ENCODE results near the gene PHC3. TPM values are rescaled to one million over a fixed set of nuclear protein-coding genes. Genes with fewer than 3 reads are reported as not detected.

Gene PHC3
- total and polyA plus RNA-seq, 2 of the 13 experiments (the other 11 are each of a cell fraction or from before 2014, with no cell fraction given), result 24.1 to 49.0 TPM

DNA sequence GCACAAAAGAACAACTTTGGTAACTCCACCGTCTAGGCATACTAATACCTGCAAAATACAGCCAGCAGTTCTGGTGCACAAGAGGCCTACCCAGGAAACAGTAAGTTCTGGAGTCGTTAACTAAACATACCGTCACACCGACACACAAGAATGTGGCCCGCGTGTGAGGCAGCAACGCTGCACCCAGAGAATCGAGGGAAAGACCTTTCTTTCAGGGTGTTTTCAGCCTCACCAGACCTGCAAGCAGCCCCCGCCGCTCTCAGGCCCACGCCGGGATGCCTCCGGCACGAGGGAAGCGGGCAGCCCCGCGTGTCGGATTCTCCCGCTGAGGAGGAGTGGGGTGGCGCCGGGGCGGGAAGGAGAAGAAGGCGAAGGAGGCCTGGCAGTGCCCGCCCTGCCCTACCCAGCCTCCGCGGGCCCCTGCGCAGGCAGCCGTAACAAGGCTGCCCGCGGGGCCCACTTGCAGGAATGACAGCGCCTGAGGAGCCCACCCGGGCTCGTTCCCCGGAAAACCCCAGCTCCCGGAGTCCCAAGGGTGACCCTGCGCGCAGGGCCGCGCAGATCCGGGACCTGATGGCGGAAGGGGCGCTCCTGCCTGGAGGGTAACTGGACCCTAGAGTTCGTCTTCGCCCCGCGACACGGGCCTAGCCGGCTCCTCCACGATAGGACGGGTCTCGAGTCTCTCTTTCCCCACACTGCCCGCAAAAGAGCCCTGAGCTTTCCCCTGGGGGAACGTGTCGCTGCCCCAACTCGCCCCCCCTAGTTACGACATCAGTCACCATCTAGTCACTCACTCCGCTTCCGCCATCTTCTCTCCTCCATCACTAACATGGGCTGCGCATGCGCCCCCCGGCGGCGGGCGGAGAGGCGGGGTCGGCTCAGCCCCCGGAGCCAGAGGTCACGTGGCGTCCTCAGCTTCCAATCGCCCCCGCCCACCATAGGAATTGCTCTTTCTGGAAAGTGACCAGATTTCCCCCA lies at the start of gene PHC3 (continued):
- TF ChIP-seq, protein P1, sequence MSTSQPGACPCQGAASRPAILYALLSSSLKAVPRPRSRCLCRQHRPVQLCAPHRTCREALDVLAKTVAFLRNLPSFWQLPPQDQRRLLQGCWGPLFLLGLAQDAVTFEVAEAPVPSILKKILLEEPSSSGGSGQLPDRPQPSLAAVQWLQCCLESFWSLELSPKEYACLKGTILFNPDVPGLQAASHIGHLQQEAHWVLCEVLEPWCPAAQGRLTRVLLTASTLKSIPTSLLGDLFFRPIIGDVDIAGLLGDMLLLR (CRISPR knock-in tag; IDR thresholded peaks at IDR 0.05), result no peak
- TF ChIP-seq ZBTB7A (CRISPR knock-in tag; IDR thresholded peaks at IDR 0.05), result 0 out of 2 replicates have a peak, but pooled peaks have one; percentile 15
- no peak for TF ChIP-seq FOXJ3 (CRISPR knock-in tag; IDR thresholded peaks at IDR 0.05; ENCODE audit: borderline replicate concordance)
- TF ChIP-seq ZKSCAN8 (CRISPR knock-in tag; IDR thresholded peaks at IDR 0.05; ENCODE audit: borderline replicate concordance), result no peak
- TF ChIP-seq JUNB (CRISPR knock-in tag; IDR thresholded peaks at IDR 0.05; ENCODE audit: borderline replicate concordance), result no peak
- TF ChIP-seq ZBTB1 (CRISPR knock-in tag; IDR thresholded peaks at IDR 0.05; ENCODE audit: borderline replicate concordance), result no peak
- TF ChIP-seq BORCS8-MEF2B (CRISPR knock-in tag; IDR thresholded peaks at IDR 0.05), result no peak
- no peak for TF ChIP-seq FOXM1 (CRISPR knock-in tag; IDR thresholded peaks at IDR 0.05)
- TF ChIP-seq NFYC (CRISPR knock-in tag; IDR thresholded peaks at IDR 0.05), result no peak
- TF ChIP-seq, protein P2, sequence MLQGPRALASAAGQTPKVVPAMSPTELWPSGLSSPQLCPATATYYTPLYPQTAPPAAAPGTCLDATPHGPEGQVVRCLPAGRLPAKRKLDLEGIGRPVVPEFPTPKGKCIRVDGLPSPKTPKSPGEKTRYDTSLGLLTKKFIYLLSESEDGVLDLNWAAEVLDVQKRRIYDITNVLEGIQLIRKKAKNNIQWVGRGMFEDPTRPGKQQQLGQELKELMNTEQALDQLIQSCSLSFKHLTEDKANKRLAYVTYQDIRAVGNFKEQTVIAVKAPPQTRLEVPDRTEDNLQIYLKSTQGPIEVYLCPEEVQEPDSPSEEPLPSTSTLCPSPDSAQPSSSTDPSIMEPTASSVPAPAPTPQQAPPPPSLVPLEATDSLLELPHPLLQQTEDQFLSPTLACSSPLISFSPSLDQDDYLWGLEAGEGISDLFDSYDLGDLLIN (CRISPR knock-in tag; IDR thresholded peaks at IDR 0.05; ENCODE audit: borderline replicate concordance), result no peak
- TF ChIP-seq, protein P3, sequence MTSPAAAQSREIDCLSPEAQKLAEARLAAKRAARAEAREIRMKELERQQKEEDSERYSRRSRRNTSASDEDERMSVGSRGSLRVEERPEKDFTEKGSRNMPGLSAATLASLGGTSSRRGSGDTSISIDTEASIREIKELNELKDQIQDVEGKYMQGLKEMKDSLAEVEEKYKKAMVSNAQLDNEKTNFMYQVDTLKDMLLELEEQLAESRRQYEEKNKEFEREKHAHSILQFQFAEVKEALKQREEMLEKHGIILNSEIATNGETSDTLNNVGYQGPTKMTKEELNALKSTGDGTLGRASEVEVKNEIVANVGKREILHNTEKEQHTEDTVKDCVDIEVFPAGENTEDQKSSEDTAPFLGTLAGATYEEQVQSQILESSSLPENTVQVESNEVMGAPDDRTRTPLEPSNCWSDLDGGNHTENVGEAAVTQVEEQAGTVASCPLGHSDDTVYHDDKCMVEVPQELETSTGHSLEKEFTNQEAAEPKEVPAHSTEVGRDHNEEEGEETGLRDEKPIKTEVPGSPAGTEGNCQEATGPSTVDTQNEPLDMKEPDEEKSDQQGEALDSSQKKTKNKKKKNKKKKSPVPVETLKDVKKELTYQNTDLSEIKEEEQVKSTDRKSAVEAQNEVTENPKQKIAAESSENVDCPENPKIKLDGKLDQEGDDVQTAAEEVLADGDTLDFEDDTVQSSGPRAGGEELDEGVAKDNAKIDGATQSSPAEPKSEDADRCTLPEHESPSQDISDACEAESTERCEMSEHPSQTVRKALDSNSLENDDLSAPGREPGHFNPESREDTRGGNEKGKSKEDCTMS (CRISPR knock-in tag; conservative IDR thresholded peaks at IDR 0.05), result 0 out of 2 replicates have a peak, but pooled peaks have one; percentile 45
- TF ChIP-seq HDAC1 (CRISPR knock-in tag; IDR thresholded peaks at IDR 0.05), result peak; percentile 67
- TF ChIP-seq, protein P4, sequence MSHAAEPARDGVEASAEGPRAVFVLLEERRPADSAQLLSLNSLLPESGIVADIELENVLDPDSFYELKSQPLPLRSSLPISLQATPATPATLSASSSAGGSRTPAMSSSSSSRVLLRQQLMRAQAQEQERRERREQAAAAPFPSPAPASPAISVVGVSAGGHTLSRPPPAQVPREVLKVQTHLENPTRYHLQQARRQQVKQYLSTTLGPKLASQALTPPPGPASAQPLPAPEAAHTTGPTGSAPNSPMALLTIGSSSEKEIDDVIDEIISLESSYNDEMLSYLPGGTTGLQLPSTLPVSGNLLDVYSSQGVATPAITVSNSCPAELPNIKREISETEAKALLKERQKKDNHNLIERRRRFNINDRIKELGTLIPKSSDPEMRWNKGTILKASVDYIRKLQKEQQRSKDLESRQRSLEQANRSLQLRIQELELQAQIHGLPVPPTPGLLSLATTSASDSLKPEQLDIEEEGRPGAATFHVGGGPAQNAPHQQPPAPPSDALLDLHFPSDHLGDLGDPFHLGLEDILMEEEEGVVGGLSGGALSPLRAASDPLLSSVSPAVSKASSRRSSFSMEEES (CRISPR knock-in tag; IDR thresholded peaks at IDR 0.05), result peak; percentile 48; the same call in 1 of the 2 replicates
- TF ChIP-seq, protein P5, sequence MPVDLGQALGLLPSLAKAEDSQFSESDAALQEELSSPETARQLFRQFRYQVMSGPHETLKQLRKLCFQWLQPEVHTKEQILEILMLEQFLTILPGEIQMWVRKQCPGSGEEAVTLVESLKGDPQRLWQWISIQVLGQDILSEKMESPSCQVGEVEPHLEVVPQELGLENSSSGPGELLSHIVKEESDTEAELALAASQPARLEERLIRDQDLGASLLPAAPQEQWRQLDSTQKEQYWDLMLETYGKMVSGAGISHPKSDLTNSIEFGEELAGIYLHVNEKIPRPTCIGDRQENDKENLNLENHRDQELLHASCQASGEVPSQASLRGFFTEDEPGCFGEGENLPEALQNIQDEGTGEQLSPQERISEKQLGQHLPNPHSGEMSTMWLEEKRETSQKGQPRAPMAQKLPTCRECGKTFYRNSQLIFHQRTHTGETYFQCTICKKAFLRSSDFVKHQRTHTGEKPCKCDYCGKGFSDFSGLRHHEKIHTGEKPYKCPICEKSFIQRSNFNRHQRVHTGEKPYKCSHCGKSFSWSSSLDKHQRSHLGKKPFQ (CRISPR knock-in tag; IDR thresholded peaks at IDR 0.05; ENCODE audit: insufficient replicate concordance), result peak; percentile 70
- 0 out of 2 replicates have a peak, but pooled peaks have one; percentile 22 for TF ChIP-seq ETV5 (CRISPR knock-in tag; IDR thresholded peaks at IDR 0.05; ENCODE audit: borderline replicate concordance)
- TF ChIP-seq ZNF337 (CRISPR knock-in tag; IDR thresholded peaks at IDR 0.05; ENCODE audit: borderline replicate concordance, low read depth), result no peak
- TF ChIP-seq, protein P6, sequence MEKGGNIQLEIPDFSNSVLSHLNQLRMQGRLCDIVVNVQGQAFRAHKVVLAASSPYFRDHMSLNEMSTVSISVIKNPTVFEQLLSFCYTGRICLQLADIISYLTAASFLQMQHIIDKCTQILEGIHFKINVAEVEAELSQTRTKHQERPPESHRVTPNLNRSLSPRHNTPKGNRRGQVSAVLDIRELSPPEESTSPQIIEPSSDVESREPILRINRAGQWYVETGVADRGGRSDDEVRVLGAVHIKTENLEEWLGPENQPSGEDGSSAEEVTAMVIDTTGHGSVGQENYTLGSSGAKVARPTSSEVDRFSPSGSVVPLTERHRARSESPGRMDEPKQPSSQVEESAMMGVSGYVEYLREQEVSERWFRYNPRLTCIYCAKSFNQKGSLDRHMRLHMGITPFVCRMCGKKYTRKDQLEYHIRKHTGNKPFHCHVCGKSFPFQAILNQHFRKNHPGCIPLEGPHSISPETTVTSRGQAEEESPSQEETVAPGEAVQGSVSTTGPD (CRISPR knock-in tag; IDR thresholded peaks at IDR 0.05), result no peak
- TF ChIP-seq HNRNPH1 (optimal IDR thresholded peaks at IDR 0.05; ENCODE audit: low read depth, low read length), result no peak
- TF ChIP-seq NCOA5 (CRISPR knock-in tag; IDR thresholded peaks at IDR 0.05), result no peak
